Neural progenitor cell (in vitro differentiated cells): ENCODE data around the gene ODAD4.

Experiments used
- EZH2phosphoT487 ChIP-seq: fragments of 200-600 bp; sonication (generic); IDR thresholded peaks from 2 replicates; pipeline ENCODE4 v1.6.1; 2017; ENCODE audit warnings: antibody characterized with exemption
- TF ChIP-seq, protein P1 (sequence below): fragments of 200-600 bp; sonication (generic); IDR thresholded peaks from 2 replicates; pipeline ENCODE4 v1.5.1; 2017; ENCODE audit warnings: antibody characterized with exemption, mild to moderate bottlenecking

DNA sequence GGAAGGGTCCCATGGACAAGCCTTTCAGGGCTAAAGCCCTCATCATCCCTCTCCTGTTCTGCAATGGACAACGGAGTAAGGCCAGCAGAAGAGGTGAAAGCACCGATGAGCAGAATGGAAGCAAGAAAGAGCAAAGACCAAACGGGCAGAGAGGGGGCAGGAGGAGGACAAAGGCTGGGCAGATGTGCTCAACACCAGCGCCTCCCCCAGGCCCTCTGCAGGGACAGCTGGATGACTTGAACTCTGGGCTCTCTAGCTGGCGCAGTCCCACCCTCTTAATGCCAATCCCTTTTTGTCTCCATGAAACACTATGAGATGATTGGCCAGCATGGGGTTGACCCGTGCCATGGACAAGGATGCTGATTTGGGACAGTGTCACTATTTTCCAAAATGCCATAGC, 33.7 kb upstream of the ODAD4 start:
- TF ChIP-seq, protein P1, sequence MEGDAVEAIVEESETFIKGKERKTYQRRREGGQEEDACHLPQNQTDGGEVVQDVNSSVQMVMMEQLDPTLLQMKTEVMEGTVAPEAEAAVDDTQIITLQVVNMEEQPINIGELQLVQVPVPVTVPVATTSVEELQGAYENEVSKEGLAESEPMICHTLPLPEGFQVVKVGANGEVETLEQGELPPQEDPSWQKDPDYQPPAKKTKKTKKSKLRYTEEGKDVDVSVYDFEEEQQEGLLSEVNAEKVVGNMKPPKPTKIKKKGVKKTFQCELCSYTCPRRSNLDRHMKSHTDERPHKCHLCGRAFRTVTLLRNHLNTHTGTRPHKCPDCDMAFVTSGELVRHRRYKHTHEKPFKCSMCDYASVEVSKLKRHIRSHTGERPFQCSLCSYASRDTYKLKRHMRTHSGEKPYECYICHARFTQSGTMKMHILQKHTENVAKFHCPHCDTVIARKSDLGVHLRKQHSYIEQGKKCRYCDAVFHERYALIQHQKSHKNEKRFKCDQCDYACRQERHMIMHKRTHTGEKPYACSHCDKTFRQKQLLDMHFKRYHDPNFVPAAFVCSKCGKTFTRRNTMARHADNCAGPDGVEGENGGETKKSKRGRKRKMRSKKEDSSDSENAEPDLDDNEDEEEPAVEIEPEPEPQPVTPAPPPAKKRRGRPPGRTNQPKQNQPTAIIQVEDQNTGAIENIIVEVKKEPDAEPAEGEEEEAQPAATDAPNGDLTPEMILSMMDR: no peak
- TF ChIP-seq EZH2phosphoT487: no peak
